HG03060 (cell line): ENCODE results near the gene GGTLC2.
"Not testable (repeated sequence)": the region's sequence is repeated elsewhere in the genome, so short reads cannot be mapped to it uniquely, and the experiment has no call there.

Experiments
- ATAC-seq: cut with Tn5 transposase; IDR thresholded peaks from one replicate; pipeline ENCODE4 v1.9.1; 2021; ENCODE audit warnings: low read depth, moderate number of reproducible peaks; ENCODE audit not compliant: unreplicated experiment

The GGTLC2 gene

DNA sequence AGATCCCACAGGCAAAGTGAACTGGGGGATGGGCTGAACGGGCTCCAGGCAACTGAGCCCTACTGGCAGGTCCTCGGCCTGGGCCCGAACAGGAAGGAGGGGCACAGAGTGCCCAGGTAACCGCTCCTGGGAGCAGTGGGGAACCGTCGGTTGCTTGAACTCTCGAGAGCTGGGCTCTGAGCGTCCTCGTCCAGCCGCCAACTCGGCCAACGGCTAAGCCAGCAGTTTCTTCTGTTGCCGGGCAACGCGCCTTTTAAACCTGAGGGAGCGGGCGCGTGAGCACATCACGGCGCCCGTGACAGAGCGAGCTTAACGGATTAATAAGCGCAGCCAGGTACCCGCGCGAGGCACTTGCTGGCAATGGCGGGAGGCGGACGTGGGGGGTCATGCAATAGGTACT lies at the start of gene GGTLC2:
TSS of gene GGTLC2 (plus strand) at position 301 of the 400 bp plus-strand sequence. CDS start 1,732 bp downstream, outside the sequence.
- not testable (repeated sequence) for ATAC-seq

- ATAC-seq = no peak
Observed at GRCh38 chr22:22595001-22595835, 49.2 kb upstream of the GGTLC2 start.

GRCh38 chr22:22598144-22598543 lies 46.3 kb upstream of the GGTLC2 start:
- ATAC-seq = no peak

DNA sequence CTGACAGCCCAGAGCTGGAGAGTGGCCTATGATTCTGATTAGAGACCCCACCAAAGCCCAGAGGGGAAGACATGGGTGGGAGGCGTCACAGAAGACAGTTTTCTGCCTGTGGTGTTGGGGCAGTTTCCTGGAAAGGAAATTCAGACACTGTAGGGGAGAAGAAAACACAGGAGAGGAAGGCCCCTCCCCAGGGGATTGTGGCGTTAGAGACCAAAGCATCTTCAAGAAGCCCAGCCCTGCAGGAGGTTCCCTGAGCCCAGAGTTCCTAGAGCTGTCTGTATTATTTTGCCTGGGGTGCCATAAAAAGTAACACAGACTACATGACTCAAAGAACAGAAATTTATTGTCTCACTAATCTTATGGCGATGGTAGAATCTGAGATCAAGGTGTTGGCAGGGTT lies 45.2 kb upstream of the GGTLC2 start:
- ATAC-seq = no peak

- ATAC-seq = no peak
Observed at GRCh38 chr22:22600531-22601261, 43.7 kb upstream of the GGTLC2 start.

GRCh38 chr22:22603470-22603947 lies 40.9 kb upstream of the GGTLC2 start:
- ATAC-seq = no peak

DNA sequence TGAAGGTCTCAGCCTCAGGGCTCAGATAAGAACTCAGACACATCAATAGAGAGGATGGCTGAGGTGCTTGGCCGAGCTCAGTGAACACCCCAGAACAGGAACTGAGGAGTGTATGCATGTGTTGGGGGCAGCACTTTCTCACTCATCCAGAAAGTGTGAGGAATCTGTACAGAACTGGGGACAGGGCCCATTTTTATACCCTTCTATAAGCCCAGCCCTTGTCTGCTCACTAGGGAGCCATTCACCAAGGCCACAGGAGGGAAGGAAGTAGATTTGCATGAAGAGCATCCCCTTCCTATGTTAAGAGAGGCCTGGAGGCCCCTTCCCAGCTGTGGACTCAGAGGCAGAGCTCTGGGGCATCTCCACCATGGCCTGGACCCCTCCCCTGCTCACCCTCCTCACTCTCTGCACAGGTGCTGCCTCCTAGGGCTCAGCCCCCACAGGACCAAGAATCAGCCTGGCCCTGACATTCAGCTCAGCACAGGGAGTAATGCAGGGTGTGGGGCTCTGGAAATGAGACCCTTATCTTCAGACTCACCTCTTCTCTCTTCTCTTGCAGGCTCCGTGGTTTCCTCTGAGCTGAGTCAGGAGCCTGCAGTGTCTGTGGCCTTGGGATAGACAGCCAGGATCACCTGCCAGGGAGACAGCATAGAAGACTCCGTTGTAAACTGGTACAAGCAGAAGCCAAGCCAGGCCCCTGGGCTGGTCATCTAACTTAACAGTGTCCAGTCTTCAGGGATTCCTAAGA lies 39.9 kb upstream of the GGTLC2 start:
- ATAC-seq = no peak

GRCh38 chr22:22605074-22605404 lies 39.4 kb upstream of the GGTLC2 start:
- no peak for ATAC-seq

GRCh38 chr22:22608022-22608421 lies 36.4 kb upstream of the GGTLC2 start:
- not testable (repeated sequence) for ATAC-seq

- no peak for ATAC-seq
Observed at GRCh38 chr22:22609291-22609690, 35.1 kb upstream of the GGTLC2 start.

DNA sequence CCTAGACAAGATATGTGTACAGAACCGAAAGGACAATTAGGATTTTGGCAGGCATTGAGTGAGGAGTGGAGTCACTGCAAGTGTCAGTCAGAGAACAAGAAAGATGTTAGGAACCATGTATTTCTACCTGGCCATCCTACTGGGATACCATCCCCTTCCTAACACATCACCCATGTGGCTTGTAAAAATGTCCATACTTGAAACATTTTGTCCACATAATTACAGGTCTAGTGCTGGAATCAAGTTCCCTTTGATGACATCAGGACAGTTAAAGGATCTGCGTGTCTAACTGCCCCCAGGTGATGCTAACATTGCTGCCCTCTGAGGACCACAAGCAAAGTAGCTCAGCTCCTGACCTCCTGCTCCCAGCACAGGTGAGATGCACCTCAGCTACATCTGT lies 31.9 kb upstream of the GGTLC2 start:
- ATAC-seq = no peak

GRCh38 chr22:22614065-22614464 lies 30.3 kb upstream of the GGTLC2 start:
- ATAC-seq = no peak

DNA sequence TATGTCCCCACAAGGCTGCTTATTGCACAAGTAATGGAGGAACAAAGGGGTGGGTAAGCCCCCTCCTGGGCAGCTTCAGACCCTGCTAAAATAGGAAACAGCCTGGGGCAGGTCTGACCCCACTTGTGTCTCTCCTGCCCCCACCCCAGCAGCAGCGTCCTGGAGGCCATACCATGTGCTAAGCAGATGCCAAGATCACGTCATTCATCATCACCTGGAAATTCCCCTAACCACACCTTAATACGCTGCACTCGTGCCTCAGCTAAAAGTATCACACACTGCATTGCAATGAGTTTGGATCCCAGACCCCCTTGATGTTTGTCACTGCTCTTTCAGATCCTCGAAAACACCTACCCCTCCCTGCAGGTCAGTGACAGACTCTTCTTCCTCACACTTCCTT lies 27.8 kb upstream of the GGTLC2 start:
- no peak for ATAC-seq

DNA sequence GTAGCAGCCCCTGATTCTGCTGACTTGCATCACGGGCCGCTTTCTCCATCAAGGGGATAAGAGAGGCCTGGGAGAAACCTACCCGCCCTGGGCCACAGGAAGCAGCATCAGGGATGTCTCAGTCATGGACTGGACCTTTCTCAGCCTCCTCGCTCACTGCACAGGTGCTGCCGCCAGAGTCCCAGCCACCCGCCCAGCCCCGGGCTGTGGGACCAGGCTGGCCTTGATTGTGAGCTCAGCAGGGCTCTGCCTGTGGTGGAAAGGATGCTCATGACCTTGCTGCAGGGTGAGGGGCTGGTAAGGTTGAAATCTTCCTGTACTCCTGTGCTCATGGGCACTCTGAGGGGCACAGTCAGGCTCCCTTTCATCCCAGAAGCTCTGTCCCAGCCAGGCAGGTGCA lies 26.0 kb upstream of the GGTLC2 start:
- no peak for ATAC-seq

DNA sequence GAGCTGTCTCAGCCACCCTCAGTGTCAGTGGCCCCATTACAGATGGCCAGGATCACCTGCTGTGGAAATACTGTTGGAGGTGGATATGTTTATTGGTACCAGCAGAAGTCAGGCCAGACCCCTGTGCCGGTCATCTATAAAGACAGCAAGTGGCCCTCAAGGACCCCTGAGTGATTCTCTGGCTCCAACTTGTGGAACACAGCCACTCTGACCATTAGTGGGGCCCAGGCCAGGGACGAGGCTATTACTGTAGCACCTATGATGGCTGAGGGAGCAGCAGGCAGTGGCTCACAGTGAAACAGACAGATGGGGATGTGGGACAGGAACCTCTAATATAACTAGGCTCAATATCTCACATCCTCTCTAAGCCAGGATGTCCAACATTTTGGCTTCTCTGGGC lies 25.5 kb upstream of the GGTLC2 start:
- no peak for ATAC-seq

- no peak for ATAC-seq
Observed at GRCh38 chr22:22619765-22620414, 24.5 kb upstream of the GGTLC2 start.

- ATAC-seq = not testable (repeated sequence)
Observed at GRCh38 chr22:22628546-22629495, 15.6 kb upstream of the GGTLC2 start.

DNA sequence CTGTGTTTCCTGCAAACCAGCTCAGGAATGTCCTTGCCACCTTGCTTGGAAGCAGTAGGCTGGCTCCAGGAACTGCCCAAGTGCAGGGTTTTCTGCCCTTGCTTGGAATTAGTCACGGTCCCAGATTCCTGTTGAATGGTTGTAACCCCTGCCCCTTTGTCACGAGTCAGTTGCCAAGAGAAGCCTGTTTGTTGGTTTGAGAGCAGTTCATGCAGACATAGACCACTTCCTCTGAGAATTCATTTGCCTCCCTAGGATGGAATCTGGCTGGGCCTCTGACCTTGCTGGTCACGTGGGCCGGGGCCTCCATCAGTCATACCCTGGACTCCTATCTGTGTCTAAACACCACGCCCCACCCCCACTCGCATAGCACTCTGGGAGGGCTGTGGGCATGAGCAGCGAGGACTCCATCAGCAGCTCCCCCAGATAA lies 13.2 kb upstream of the GGTLC2 start:
- ATAC-seq = not testable (repeated sequence)

GRCh38 chr22:22632226-22632625 lies 12.2 kb upstream of the GGTLC2 start:
- ATAC-seq = not testable (repeated sequence)
